PC-9 (cell line): ENCODE measurements around the gene ANO8. TPM values are rescaled to one million over a fixed set of nuclear protein-coding genes. Genes with fewer than 3 reads are reported as not detected.

Experiments
- BruUV-seq: library from RNA; stranded (reverse); fragments of 400-500 nt; replicated peaks from 2 replicates; lab custom pipeline; 2021; lab: Mats Ljungman, UMichigan
- CTCF ChIA-PET: fragments of 300-600 bp; sonication (Branson Sonifier 250); formaldehyde crosslinking; loops from one replicate; lab custom pipeline; 2022; ENCODE audit warnings: antibody characterized with exemption; lab: Charles Lee
- POLR2A ChIA-PET: fragments of 300-600 bp; sonication (Branson Sonifier 250); formaldehyde crosslinking; loops from one replicate; lab custom pipeline; 2022; ENCODE audit warnings: antibody characterized with exemption; ENCODE audit not compliant: unreplicated experiment; lab: Charles Lee
- DNase-seq, 2 experiments: peaks; one replicate each; pipeline versions ENCODE4 v3.0.0 to v3.0.0-alpha.2; 2015 to 2022; ENCODE audit warnings: mixed read lengths in 1 of 2
- H2AFZ ChIP-seq: fragments of 200-600 bp; sonication (generic); 2 replicates; pipeline ENCODE4 v1.8.1; 2017; ENCODE audit warnings: antibody characterized with exemption
- H3F3A ChIP-seq: fragments of 200-600 bp; sonication (generic); 2 replicates; pipeline ENCODE4 v1.8.1; 2017; ENCODE audit warnings: antibody characterized with exemption, mild to moderate bottlenecking, low read depth; ENCODE audit not compliant: insufficient read depth
- H3K27ac ChIP-seq: fragments of 200-600 bp; sonication (generic); 2 replicates; pipeline ENCODE4 v1.6.1; 2016; ENCODE audit warnings: mixed run types
- H3K27me3 ChIP-seq: fragments of 200-600 bp; sonication (generic); 2 replicates; pipeline ENCODE4 v1.6.1; 2016; ENCODE audit warnings: low read depth, mixed run types; ENCODE audit not compliant: insufficient read depth
- H3K36me3 ChIP-seq: fragments of 200-600 bp; sonication (generic); 2 replicates; pipeline ENCODE4 v1.6.1; 2016; ENCODE audit warnings: low read depth, mixed run types
- H3K4me1 ChIP-seq: fragments of 200-600 bp; sonication (generic); replicated peaks from 2 replicates; pipeline ENCODE4 v1.6.1; 2016; ENCODE audit warnings: mixed run types; ENCODE audit not compliant: insufficient read depth
- H3K4me2 ChIP-seq: fragments of 200-600 bp; sonication (generic); 2 replicates; pipeline ENCODE4 v1.6.1; 2017; ENCODE audit warnings: mixed run types
- H3K4me3 ChIP-seq: fragments of 200-600 bp; sonication (generic); 2 replicates; pipeline ENCODE4 v1.6.1; 2016; ENCODE audit warnings: mixed run types
- H3K79me2 ChIP-seq: fragments of 200-600 bp; sonication (generic); 2 replicates; pipeline ENCODE4 v1.6.1; 2017; ENCODE audit warnings: low read depth, mixed run types
- H3K9me2 ChIP-seq: fragments of 200-600 bp; sonication (generic); 2 replicates; pipeline ENCODE4 v1.8.1; 2017; ENCODE audit warnings: mild to moderate bottlenecking; ENCODE audit not compliant: insufficient read depth
- H3K9me3 ChIP-seq: fragments of 200-600 bp; sonication (generic); 2 replicates; pipeline ENCODE4 v1.8.1; 2016; ENCODE audit warnings: low read depth; ENCODE audit not compliant: insufficient read depth
- H4K20me1 ChIP-seq: fragments of 200-600 bp; sonication (generic); 2 replicates; pipeline ENCODE4 v1.8.1; 2017; ENCODE audit not compliant: insufficient read depth
- CTCF ChIP-seq: fragments of 200-600 bp; sonication (generic); conservative IDR thresholded peaks from 2 replicates; pipeline ENCODE4 v1.6.1; 2017; ENCODE audit warnings: mixed run types, antibody characterized with exemption, mild to moderate bottlenecking, moderate library complexity
- EZH2 ChIP-seq: fragments of 200-600 bp; sonication (generic); IDR thresholded peaks from 2 replicates; pipeline ENCODE4 v1.8.0; 2017; ENCODE audit warnings: antibody characterized with exemption, low read depth
- intact Hi-C: fragments of 100-400 bp; cut with micrococcal nuclease; formaldehyde crosslinking; loops from one replicate; pipeline ENCODE4 v1.10.0; 2022; ENCODE audit not compliant: unreplicated experiment
- total RNA-seq: library from RNA; stranded (reverse); gene quantifications from 2 replicates; pipeline ENCODE4 v1.2.3, GENCODE V29; 2021

The ANO8 gene
- total RNA-seq, 1 experiment from 2014 or later = 11.4 TPM

- ChIA-PET POLR2A (interaction anchor here (0.6 kb wide), 1 partner anchor 25 kb away, joined by 4 read pairs; no protein-coding TSS in a partner anchor), CTCF (interaction anchor here (0.5 to 0.6 kb wide), 3 partner anchors 38 to 266 kb away, joined by 4 to 11 read pairs (median 4); no protein-coding TSS in a partner anchor)
- no peaks in the 10 kb centered on the region for H3K27me3 ChIP-seq
- TF ChIP-seq EZH2 (no peak), CTCF (no peak)
- no peaks in the 10 kb centered on the region for H3K9me3 ChIP-seq
- H3K4me2 ChIP-seq = peak overlapping the region; percentile 80
- H3K9me2 ChIP-seq = no peaks in the 10 kb centered on the region
- H4K20me1 ChIP-seq = no peaks in the 10 kb centered on the region; the same call in 1 of the 2 replicates
- H2AFZ ChIP-seq = peak overlapping the region; percentile 85
- DNase-seq = peak; percentile 52 to 86
- H3K4me1 ChIP-seq = peaks cover 32% of the 10 kb centered on the region
- no TSS peak for BruUV-seq
- no peaks in the 10 kb centered on the region for H3K36me3 ChIP-seq
- no peak overlapping the region for H3K27ac ChIP-seq
- intact Hi-C loops = no loop called here
- peaks cover 18% of the 10 kb centered on the region for H3K79me2 ChIP-seq
- H3F3A ChIP-seq = peaks cover 38% of the 10 kb centered on the region; the same call in 1 of the 2 replicates
- peak overlapping the region; percentile 79 for H3K4me3 ChIP-seq
Observed at GRCh38 chr19:17333611-17334413, 843 bp downstream of the ANO8 start.

DNA sequence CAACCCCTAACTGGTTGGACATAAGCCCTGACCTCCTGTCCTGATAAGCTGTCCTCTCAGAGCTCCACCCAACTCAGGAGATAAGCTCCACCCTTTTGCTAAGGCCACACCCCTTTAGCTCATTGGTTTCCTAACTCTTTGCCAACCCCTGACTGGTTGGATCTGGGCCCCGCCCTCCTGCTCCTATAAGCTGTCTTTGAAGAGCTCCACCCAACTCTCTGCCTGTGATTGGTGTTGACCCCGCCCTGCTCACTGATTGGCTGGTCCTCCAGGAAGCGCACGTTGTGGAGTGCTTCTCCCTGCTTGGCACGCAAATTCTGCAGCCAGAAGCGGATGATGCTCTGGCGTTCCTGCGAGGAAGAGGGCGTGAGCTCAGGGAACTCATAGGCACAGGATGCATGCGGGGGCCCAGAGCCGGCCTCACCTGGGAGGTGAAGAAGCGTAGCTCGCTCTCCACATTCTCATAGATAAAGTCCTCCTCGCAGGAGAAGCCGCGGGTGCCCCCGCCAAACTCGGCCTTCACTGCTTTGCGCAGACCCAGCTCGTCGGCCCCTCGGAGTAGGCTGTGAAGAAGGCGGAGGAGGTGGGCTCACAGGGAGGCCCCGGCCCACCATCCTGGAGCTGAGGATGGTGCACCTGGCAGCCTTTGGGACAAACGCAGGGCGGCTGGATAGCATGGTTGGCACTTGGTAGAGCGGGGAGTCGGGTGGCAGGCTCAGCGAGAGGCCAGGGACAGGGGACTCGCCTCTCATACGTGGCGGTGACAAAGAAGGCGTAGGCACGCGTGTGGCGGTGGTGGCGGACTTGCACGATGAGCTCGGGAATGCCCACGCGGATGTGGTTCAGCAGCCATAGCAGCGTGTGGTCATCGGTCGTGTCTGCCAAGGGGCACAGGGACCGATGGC, 1.7 kb downstream of the ANO8 start:
- Histone ChIP-seq H2AFZ (no peak overlapping the region), H3K4me1 (peaks cover 25% of the 10 kb centered on the region), H3K79me2 (peaks cover 9% of the 10 kb centered on the region), H3K9me2 (no peaks in the 10 kb centered on the region), H3K27ac (no peak overlapping the region), H3K9me3 (no peaks in the 10 kb centered on the region), H3K27me3 (no peaks in the 10 kb centered on the region), H3K36me3 (no peaks in the 10 kb centered on the region), H3K4me3 (no peak overlapping the region), H3K4me2 (no peak overlapping the region), H3F3A (peaks cover 30% of the 10 kb centered on the region; the same call in 1 of the 2 replicates), H4K20me1 (no peaks in the 10 kb centered on the region)
- intact Hi-C loops = no loop called here
- BruUV-seq = no TSS peak
- ChIA-PET POLR2A (interaction anchor here (0.6 kb wide), 2 partner anchors 24 to 53 kb away, joined by 3 to 4 read pairs; no protein-coding TSS in a partner anchor), CTCF (interaction anchor here (0.6 kb wide), 2 partner anchors 122 to 265 kb away, joined by 3 to 4 read pairs; no protein-coding TSS in a partner anchor)
- peak in 1 of 2 experiments; percentile 88 for DNase-seq
- TF ChIP-seq EZH2 (no peak), CTCF (no peak)

GRCh38 chr19:17332360-17332676, 2.3 kb downstream of the ANO8 start:
- BruUV-seq = no TSS peak

More at GRCh38 chr19:17332360-17332676, 2.3 kb downstream of the ANO8 start:
- Histone ChIP-seq H3K9me3 (no peaks in the 10 kb centered on the region), H3K4me3 (no peak overlapping the region), H2AFZ (no peak overlapping the region), H3K4me1 (peaks cover 29% of the 10 kb centered on the region), H3K9me2 (no peaks in the 10 kb centered on the region), H3K27ac (no peak overlapping the region), H4K20me1 (no peaks in the 10 kb centered on the region), H3K36me3 (no peaks in the 10 kb centered on the region), H3F3A (peaks cover 33% of the 10 kb centered on the region; the same call in 1 of the 2 replicates), H3K79me2 (0 out of 2 replicates have a peak, but pooled peaks cover 4% of the 10 kb centered on the region), H3K4me2 (no peak overlapping the region), H3K27me3 (no peaks in the 10 kb centered on the region)
- DNase-seq = no peak
- ChIA-PET POLR2A (interaction anchor here (0.6 kb wide), 2 partner anchors 54 to 258 kb away, joined by 3 to 6 read pairs; no protein-coding TSS in a partner anchor), CTCF (no interaction called here)
- intact Hi-C loops = no loop called here
- TF ChIP-seq EZH2 (no peak), CTCF (no peak)
